GM19328 (cell line): Measurements from ENCODE around the gene MRPL42.
"Not testable (repeated sequence)": the region's sequence is repeated elsewhere in the genome, so short reads cannot be mapped to it uniquely, and the experiment has no call there.

Experiments
- ATAC-seq: cut with Tn5 transposase; IDR thresholded peaks from one replicate; pipeline ENCODE4 v1.9.1; 2021; ENCODE audit warnings: mild to moderate bottlenecking, moderate library complexity; ENCODE audit not compliant: unreplicated experiment

Gene MRPL42

DNA sequence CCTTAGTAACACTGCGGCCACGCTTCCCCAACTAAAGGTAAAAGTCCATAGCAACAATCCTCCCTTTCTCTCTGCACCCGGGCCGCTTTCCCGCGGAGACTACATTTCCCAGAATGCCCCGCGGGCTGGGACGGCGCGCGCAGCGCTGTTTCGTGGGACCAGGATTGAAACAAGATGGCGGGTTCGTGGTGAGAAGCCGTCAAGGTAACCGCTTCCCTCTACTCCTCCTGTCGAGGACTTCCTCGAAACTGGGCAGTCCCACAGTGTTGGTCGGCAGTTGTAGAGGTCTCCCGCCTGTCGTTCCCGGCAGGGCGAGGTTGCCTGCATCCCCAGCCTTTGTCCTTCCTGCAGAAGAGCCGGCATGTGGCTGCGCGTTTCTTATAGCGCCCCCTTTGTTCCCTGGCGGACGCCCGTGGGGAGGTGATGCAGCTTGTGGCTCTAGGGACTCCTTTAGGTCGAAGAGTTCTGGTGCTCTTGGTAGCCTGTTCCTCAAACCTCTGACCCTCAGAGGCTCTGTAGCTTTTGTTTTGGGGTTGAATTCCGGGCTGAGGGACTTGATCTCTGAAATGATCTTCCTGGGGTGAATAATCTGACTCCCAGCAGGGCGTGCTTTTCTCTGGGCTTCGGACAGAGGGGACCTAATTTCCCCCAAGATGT is at the start of gene MRPL42:
Gene MRPL42 (plus strand): TSS at position 164 of the 657 bp plus-strand sequence. CDS start 1,772 bp downstream, outside the sequence.
- ATAC-seq, result peak; percentile 89

DNA sequence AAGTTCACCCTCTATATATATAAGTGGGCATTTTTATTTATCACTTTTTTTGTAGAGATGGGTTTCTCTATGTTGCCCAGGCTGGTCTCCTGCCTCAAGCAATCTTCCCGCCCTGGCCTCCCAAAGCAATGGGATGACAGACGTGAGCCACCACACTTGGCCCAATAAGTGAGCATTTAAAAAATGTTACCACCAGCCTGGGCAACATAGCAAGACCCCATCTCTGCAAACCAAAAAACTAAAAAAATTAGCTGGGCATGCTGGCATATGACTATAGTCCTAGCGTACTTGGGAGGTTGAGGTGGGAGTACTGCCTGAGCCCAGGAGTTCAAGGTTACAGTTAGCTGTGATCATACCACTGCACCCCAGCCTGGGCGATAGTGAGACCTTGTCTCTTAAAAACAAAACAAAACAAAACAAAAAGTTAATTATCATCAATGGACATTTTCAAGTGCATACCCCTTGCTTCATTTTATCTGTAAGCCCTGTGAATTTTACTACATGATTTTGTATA is 49.3 kb upstream of the MRPL42 start:
- ATAC-seq, result no peak

DNA sequence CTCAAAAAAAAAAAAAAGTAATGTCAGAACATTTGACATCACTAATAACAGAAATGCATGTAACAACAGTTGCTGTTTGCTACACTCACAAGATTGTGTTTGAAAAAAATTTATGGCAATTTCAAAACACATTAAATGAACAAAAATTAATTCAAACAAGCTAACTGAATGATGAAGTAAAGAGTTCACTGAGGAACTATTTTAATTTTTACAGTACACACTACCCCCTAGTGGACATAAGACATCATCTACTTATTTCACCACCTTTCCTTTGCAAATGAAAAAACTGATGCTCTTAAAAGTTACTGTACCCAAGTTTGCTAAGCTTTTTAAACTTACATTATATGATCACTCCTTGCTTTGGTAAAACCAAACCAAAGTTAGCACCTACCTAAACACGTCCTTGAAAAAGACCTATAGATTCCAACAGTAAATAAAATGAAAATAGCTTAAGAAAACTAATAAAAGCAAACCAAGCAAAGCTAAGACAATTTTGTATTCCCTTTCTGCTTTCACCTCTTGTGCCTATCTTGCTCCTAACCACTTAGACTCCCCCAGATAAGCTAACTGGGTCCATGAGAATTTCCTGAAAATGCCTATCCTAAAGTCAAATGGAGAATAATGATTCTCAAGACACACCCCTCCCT is 47.8 kb upstream of the MRPL42 start:
- no peak for ATAC-seq

DNA sequence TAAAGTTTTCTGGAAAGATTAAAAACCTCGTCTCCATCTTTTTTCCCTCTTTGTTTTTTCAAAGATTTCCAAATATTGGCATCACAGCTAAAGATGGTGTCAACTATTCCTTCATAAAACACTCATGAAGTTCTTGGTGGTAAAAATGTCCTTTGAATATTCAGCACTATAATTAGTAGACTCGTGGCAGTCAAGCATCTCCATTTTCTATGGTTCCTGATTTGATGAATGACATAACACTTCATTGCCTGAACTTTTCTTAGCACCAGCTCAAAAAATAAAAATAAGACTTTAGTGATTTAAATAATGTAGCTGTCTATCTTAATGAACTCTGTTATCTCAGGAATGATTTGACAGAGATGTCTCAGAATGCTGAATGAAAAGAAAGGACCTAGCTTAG is 45.3 kb upstream of the MRPL42 start:
- no peak for ATAC-seq

DNA sequence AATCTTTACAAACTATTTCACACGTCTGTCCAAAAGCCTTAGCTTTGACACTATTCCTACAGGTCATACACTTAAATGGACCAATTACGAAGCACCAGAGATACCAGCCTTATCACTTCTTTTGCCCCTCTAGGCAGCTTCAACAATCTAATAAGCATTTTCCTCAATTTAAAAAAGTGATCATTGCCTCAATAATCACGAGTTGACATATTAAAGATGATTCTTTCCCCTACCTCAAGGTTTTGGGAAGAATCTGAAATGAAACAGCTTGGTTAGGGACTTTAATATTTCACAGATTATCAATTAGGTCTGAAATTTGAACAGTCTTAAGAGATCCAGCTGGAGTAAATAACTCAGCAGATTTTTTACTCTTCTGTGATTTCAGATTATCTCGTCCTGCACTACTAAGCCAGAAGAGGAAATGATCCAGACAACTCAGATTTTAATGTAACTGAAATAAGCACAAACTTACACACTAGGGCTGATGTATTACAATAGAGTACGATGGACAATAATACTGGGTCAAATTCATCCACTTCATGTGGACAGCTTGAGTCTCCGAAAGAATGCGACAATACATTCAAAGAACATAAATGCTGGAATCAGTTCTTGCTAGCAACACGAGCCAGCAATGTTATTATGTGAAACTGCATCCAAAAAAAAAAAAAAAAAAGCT is 41.4 kb upstream of the MRPL42 start:
- ATAC-seq, result no peak

DNA sequence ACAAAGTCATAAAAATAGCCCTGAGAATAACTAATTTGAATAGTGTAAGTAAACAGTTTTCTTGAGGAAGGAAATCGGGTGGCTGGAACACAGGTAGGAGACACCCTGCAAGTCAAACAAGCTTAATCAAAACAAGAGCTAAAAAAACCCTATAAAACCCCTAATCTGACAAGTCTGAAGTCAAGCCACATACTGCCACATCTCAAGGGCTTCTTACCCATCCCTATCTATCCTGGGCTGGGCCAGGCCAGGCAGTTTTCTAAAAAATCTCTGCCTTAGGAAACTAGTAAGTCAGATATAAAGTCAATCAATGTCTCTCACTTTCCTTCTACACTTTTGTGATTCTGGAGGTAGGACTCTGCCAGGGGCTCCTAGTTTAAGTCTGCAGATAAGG is 40.9 kb upstream of the MRPL42 start:
- no peak for ATAC-seq

DNA sequence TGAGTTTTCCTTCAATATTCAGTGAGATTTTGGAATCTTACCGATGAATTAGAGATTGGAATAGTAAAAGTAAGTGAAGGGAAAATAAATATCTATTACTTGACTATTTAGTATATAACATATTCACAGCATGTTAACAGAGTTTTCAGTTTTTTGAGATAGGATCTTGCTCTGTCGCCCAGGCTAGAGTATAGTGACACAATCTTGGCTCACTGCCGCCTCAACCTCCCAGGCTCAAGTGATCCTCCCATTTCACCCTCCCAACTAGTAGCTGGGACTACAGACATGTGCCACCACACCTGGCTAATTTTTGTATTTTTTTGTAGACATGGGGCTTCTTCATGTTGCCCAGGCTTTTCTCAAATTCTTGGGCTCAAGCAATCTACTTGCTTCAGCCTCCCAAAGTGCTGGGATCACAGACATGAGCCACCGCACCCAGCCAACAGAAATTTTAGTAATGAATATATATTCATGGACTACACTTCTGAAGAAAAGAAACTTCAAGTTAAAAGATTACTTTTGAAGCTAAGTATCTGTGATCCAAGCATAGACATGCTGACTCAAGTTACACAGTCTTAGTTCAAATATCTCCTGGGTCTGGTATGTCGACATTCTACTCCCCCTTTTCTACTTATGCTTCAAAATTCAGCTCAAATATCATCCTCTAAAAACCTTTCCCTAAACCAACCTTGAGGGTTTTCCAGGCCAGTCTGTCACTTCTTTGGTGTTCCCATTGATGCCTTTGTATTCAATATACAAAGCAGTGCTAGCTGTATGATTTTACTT is 39.3 kb upstream of the MRPL42 start:
- ATAC-seq, result no peak

DNA sequence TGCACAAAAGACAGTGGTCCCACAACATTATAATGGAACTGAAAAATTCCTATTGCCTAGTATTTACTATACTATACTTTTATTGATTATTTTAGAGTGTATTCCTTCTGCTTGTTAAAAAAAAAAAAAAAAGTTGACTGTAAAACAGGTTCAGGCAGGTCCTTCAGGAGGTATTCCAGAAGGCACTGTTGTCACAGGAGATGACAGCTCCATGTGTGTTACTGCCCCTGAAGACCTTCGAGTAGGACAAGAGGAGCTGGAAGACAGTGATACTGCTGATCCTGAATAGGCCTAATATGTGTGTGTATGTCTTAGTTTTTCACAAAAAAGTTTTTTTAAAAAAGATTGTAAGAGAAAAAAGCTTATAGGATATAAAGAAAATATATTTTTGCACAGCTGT is 37.9 kb upstream of the MRPL42 start:
- ATAC-seq, result no peak

DNA sequence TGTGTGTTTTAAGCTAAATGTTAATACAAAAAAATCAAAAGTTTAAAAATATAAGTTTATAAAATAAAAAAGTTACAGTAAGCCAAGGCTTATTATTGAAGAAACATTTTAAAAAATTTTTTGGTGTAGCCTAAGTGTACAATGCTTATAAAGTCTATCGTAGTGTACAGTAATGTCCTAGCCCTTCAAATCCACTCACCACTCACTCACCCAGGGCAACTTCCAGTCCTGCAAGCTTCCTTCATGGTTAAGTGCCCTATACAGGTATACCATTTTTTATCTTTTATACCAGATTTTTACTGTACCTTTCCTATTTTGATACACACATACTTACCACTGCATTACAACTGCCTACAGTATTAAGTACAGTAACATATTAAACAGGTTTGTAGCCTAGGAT is 37.5 kb upstream of the MRPL42 start:
- no peak for ATAC-seq

DNA sequence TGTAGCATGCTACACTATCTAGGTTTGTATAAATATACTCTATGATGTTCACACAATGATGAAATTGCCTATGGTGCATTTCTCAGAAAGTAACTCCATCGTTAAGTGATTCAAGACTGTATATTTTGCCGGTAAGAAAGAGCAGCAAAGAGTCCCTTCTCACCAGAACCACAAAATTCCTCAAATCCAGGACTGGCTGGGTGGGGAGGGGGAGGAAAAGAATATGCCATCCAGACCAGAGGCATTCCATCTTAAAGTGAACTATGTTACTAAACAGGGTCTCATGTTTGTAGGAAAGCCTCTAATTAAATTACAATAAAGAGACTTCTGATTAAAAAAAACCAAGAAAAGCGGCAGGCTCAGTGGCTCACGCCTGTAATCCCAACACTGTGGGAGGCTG is 37.0 kb upstream of the MRPL42 start:
- no peak for ATAC-seq

DNA sequence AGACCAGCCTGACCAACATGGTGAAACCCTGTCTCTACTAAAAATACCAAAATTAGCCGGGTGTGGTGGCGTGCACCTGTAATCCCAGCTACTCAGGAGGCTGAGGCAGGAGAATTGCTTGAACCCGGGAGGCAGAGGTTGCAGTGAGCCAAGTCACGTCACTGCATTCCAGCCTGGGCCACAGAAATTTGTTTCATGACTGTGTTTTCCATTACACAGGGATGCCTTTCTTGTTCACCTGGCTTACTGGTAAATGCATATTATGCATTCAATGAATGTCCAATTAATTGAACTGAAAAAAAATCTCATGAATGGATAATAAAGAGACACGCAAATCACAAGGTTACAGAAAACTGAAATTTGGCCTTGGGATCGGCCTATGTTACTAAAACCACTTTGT is 35.3 kb upstream of the MRPL42 start:
- ATAC-seq, result not testable (repeated sequence)

DNA sequence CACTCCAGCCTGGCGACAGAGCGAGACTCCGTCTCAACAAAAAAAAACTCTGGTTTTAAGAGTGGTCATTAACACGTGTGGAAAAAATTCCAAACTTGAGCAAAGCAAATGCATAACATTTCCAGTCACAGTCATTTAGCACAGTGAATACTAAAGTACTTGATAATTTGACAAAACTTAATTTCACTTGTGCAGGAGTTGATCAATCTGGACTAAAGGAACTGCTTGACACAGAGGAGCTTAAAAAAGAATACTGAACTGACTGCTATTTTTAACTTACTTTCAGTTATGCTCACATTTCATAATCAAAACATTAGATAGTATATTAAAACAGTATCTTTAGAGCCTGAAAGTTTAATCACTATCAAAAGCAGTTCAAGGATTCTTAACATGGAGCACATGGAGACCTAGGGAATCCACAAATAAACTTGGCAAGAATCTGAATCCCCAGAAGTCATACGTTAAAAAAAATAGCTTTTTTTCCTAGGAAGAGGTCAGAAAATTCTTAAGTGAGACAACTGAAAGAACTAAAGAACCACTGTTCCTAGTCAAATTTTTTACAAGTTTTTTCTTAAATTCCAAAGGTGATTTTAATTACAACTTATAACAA is 33.0 kb upstream of the MRPL42 start:
- ATAC-seq, result no peak

DNA sequence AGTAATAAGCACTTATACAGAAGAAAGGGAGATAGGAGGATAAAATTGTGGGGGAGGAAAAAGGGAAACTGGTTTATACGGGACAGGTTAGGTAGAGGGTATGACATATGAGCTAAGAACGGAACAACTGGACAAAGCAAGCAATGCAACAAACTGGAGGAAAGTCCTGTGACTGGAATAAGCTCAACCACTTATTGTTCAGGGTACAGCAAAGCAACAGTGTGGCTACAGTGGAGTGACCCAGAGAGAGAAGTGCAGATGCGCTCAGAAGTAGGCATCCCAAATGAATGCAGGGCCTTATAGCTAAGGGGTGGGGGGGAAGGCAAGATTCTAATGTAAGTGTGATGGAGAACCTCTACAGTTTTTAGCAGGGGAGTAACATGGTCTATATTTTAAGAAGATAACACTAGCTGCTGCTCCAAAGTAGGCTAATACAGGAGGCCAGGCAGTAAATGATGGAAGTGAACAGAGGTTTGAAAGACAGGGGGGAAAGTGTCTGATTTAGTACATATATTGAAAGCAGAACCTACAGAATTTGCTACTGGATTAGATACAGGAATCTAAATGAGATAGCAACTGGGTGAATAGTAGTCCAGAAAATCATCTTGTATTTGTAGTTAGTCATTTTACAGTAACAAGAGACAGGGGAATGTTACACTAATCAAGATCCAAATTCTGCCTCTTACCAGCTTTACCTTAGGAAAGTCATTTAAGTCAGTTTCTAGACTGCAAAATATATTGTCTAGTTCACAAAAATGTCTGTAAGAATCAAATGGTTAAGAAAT is 28.9 kb upstream of the MRPL42 start:
- no peak for ATAC-seq

DNA sequence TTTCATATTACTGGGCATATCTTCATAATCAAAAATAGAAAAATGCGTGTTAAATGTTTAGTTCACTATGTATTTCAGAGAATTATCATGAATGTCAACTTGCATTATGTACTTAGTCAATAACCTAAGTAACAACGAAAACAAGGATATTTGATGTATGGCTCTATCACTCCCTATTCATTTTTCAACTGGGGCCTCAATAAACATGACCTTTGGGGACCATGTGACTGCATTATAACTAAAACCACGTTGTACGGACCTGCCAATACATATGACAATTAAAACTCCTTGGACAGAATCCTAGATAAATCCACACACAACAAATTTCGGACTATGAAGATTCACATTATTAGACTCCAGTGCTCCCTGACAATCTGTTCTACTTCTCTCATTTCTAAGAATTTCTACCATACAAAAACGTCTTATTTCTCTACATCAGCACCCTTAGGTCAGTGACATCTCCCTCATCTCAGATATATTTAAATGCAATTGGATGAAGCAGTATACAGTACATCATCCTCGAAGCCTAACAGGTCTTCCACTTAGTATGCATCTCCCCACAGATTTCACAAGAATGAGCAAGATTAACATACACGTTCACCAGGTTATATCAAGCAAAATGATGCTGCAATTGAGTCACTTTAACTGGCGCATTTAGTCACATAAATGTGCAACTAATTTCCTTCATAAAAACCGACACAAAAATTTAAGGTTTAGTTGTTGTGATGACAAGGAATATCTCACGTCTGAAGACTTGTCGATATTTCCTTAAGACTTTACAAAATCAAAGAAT is 27.1 kb upstream of the MRPL42 start:
- no peak for ATAC-seq

DNA sequence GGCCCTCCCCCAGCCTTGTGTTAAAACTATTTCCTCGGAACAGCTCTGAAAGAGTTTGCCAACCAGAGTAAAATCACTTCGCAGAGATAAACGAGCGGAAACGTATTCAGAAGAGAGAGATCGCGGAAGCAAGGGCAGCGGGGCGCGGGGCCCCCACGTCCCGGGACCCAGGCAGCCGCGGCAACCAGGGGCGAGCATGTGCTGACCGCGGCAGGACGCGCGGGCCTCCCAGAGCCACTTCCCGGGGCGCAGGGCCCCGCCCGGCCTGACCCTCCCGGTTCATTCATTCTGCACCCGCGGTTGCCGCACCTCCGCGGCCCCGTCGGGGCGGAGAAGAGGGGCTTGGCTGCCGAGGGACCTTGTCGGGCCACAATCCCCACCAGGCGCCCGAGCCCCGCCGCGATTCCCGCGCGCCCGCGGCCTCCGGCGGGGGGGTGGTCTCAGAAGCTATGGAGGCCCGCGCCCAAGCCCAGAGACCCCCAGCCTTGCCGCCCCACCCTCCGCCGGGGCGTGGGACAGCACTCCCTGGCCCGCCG is 26.2 kb upstream of the MRPL42 start:
- no peak for ATAC-seq

DNA sequence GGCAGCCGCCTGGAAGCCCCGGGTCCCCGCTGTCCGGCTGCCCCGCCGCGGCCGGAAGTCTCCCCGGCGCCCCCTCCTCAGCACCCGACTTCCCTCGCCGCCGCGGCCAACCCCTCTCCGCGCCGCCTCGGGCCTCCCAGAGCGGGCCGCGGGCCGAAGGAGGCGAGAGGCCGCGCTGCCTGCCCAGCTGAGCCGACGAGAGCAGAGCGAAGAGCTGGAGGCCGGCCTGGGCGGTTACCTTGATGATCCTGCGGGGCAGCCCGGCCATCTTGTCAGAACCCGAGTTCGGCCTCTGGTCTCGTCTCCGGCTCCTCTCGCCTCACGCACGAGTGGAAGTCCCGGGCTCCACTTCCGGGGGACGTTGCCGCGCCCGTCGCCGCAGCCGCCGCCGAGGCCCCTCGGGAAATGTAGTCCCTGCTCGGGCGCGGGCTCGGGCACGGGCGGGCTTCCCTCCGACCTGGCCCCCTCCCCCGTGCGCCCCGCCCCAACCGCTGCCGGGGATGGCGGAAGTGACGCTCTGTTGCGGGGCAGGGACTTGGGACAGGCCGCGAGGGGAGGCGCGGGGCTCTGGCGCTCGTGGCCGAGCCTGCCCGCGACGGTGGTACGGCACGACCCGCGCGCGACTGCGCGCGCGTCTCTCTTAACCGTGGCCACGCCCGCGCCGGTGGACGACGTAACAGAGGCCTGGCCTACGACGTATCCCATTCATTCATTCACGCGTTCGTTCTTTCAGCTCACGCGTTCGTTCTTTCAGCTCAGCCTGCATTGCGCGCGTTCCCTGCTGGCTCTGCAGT is 25.5 kb upstream of the MRPL42 start, which contains the start of gene UBE2N:
Gene UBE2N (minus strand): TSS at position 331 of the 794 bp plus-strand sequence. CDS start 63 bp downstream, at position 268.
- ATAC-seq, result peak; percentile 78

DNA sequence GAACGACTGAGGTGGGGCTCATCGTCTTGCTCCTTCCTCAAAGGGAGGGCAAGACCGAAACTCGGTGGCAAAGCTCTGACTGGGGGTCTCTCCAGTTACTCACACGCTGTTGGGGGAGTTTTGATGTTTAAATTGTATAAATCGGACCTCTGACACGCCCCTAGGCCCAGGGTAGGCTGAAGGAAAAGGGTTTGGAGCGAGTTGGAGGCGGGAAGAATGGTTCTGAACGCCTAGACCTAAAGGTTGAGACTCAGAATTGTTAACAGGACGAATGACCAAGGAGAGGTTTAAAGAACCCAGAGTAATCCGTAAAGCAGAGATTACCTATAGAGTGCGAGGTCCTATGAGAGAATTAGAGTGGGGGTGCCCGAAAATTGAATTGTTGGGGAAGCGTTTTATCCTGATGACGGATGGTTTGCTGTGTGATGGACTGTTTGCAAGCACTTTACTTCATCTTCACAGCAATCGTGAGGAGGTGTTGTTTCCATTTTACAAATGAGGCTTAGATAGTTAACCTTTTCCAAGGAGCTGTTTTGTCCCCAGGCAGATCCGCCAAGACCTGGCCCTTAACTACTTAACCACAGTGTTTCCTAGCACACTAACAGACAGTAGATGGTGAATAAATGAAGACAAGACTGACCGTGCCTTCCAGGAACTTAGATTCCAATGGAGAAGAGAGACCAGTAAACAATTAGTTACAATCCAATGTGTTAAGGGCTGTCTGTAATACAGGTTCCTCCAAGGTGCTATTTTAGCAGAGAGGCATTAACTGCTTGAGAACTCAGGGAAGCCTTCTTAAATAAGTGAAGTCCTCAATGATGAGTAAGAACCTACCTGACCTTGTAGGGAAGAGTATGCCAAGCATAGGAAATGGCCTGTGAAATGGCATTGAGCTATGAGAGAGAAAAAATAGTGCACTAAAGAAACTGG is 24.6 kb upstream of the MRPL42 start:
- ATAC-seq, result no peak
